Lung (tissue), 12 donors: ENCODE results near the gene HRK. TPM values are rescaled to one million over a fixed set of nuclear protein-coding genes. Genes with fewer than 3 reads are reported as not detected.

ENCODE experiments used
- ATAC-seq: fragments of 200-7000 bp; cut with Tn5 transposase; one replicate; pipeline ENCODE4 v1.9.1; 2020; ENCODE audit warnings: moderate number of reproducible peaks; ENCODE audit not compliant: insufficient read depth, low FRiP score
- DNase-seq, 3 donors: peaks; one replicate each; pipeline ENCODE4 v3.0.0-alpha.2; 2013 to 2017
- H3K27ac ChIP-seq, 2 donors: one replicate each; pipeline ENCODE4 v1.5.1; 2013; ENCODE audit warnings: mild to moderate bottlenecking in 2 of 2, moderate library complexity in 2 of 2, control low read depth in 1 of 2, inconsistent platforms in 1 of 2, low read depth in 1 of 2, low read length in 1 of 2
- H3K27me3 ChIP-seq, 3 donors: one replicate each; pipeline ENCODE4 v1.5.1; 2013; ENCODE audit warnings: low read length in 2 of 3; ENCODE audit not compliant: control insufficient read depth in 3 of 3, insufficient read depth in 3 of 3
- H3K36me3 ChIP-seq, 4 donors: one replicate each; pipeline ENCODE4 v1.5.1; 2013; ENCODE audit warnings: low read length in 4 of 4, mild to moderate bottlenecking in 1 of 4, moderate library complexity in 1 of 4; ENCODE audit not compliant: control insufficient read depth in 4 of 4, insufficient read depth in 4 of 4
- H3K4me1 ChIP-seq, 5 donors: one replicate each; pipeline ENCODE4 v1.5.1; 2013; ENCODE audit warnings: low read length in 5 of 5, mild to moderate bottlenecking in 2 of 5, moderate library complexity in 1 of 5; ENCODE audit not compliant: control insufficient read depth in 5 of 5, insufficient read depth in 5 of 5
- H3K4me3 ChIP-seq: one replicate; pipeline ENCODE4 v1.5.1; 2013; ENCODE audit warnings: mild to moderate bottlenecking, control low read depth, moderate library complexity
- H3K9ac ChIP-seq, 2 donors: one replicate each; pipeline ENCODE4 v1.5.1; 2013; ENCODE audit warnings: low read length in 2 of 2, control low read depth in 1 of 2; ENCODE audit not compliant: insufficient read depth in 1 of 2
- H3K9me3 ChIP-seq, 4 donors: one replicate each; pipeline ENCODE4 v1.5.1; 2013; ENCODE audit warnings: low read length in 3 of 4, mild to moderate bottlenecking in 1 of 4, moderate library complexity in 1 of 4; ENCODE audit not compliant: control insufficient read depth in 4 of 4, insufficient read depth in 3 of 4
- WGBS, 2 donors: extraction: QIAGEN DNeasy Blood & Tissue Kit; methylation state at CpG; one replicate each; pipeline ENCODE4 v1.1.7; 2013; 5-methylcytosine and 5-hydroxymethylcytosine counted together
- polyA plus RNA-seq, 2 donors: library from polyadenylated mRNA; stranded (reverse); fragments of 200-250 nt; gene quantifications; one replicate each; pipeline ENCODE4 v1.2.1, GENCODE V29; 2013
- total RNA-seq, 2 donors: library from RNA; depleted of rRNA in 1 of 2; stranded (reverse); fragments of >200 nt in 1 of 2; gene quantifications; one replicate each; pipeline ENCODE4 v1.2.1, GENCODE V29; 2014 to 2021
- TF ChIP-seq, protein P1 (sequence below): IDR thresholded peaks from 2 replicates; pipeline ENCODE4 v1.5.1; 2012; ENCODE audit warnings: mild to moderate bottlenecking; ENCODE audit errors: control extremely low read depth, extremely low read depth
- donor health status: control.
- donor health status: control.
- donor health status: Bipolar disorder and iron deficiency.
- donor health status: healthy.
- donor health status: DM: yes; HTN: yes; CAD: no.

The HRK gene
- total and polyA plus RNA-seq, 4 donors = 0.05 to 1.5 (median 0.23) TPM

DNA sequence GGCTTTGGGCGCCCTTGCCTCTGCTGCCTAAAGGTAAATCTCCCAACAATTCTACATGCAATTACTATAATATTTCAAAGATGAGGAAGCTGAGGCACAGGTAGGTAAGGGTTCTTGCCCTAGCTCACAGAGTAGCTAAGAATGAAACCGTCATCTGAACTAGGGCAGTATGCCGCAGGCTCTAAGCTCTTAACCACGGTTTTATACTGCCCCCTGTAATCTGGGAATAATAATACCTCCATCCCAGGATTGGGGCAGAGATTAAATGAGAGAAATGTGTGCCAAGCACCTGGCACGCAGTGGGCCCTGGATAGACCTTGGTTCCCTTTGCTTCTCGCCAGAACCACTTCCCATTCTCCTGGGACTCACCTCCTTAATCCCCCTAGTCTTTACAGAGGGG lies 1.5 kb upstream of the HRK start:
- peak in 2 of 3 donors; percentile 35 to 37 for DNase-seq
- WGBS, 2 donors = 17 to 24% methylated on average over 6 of the region's 6 CpGs
- Histone ChIP-seq H3K9me3 (peaks cover 0 to 2% (median 0%) of the 10 kb centered on the region in 4 donors), H3K9ac (no peak overlapping the region), H3K36me3 (no peaks in the 10 kb centered on the region), H3K27me3 (peaks cover 7 to 56% (median 55%) of the 10 kb centered on the region in 3 donors), H3K4me1 (peaks cover 0 to 22% (median 14%) of the 10 kb centered on the region in 5 donors), H3K27ac (no peak overlapping the region), H3K4me3 (no peak overlapping the region)
- ATAC-seq = no peak
- TF ChIP-seq, protein P1, sequence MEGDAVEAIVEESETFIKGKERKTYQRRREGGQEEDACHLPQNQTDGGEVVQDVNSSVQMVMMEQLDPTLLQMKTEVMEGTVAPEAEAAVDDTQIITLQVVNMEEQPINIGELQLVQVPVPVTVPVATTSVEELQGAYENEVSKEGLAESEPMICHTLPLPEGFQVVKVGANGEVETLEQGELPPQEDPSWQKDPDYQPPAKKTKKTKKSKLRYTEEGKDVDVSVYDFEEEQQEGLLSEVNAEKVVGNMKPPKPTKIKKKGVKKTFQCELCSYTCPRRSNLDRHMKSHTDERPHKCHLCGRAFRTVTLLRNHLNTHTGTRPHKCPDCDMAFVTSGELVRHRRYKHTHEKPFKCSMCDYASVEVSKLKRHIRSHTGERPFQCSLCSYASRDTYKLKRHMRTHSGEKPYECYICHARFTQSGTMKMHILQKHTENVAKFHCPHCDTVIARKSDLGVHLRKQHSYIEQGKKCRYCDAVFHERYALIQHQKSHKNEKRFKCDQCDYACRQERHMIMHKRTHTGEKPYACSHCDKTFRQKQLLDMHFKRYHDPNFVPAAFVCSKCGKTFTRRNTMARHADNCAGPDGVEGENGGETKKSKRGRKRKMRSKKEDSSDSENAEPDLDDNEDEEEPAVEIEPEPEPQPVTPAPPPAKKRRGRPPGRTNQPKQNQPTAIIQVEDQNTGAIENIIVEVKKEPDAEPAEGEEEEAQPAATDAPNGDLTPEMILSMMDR = no peak

DNA sequence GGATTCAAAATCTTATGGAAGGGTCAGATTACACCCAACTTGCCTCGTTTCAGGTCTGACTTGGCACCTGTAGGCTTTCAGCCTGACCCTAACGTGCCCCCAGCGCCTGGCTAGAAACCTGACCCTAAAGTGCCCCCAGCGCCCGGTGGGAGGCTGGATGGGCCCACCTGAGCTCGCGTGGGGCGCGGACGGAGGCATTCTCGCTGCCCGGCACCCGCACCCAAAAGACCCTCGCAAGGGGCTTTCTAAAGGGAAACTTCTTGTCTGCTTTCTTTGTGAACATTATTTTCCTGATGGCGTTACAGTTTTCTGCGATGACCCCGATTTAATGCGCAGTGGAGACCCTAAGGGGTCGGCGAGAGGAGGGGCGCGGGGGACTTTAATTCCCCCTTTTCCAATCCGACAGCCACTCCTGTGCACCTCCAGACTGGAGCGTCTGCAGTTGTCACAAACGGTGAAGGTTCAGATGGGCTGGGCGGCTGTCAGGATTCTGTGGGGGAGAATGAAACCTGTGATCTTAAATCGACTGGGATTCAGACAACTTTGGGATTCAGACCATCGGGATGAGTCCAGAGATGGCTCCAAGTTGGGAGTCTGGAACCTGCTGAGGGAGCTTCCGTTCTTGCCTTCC lies 751 bp upstream of the HRK start:
- peak in 1 of 3 donors; percentile 11 for DNase-seq
- peaks cover 0 to 2% (median 0%) of the 10 kb centered on the region in 4 donors for H3K9me3 ChIP-seq
- H3K9ac ChIP-seq = peak overlapping the region in 1 of 2 donors; percentile 3
- TF ChIP-seq, protein P1 = no peak
- H3K27ac ChIP-seq = no peak overlapping the region
- ATAC-seq = no peak
- no peak overlapping the region for H3K4me3 ChIP-seq
- 5 to 7% methylated on average over 29 of the region's 29 CpGs for WGBS, 2 donors
- peaks cover 0 to 22% (median 14%) of the 10 kb centered on the region in 5 donors for H3K4me1 ChIP-seq
- peaks cover 7 to 64% (median 61%) of the 10 kb centered on the region in 3 donors for H3K27me3 ChIP-seq
- H3K36me3 ChIP-seq = no peaks in the 10 kb centered on the region

DNA sequence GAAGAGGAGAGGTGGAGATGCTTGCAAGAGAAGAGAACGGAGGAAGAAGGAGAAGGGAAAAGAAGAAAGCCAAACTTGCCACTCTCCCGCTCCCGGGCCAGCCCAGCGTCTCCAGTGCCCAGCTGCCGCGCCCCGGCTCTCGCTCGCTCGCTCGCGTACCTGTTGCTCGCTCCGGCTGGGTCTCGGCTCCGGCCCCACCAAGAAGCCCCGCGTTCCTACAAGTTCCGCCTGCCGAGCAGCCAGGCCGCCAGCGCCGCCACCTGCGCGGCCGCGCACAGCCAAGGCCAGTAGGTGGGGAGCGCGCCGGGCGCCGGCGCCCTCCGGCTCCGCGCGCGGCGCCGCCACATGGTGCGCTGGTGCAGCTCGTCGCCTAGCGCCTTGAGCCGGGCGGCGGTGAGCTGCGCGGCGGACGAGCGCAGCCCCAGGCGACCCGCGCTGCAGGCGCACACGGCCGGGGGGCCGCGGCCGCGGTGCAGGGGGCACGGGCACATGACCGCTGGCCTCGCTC lies 370 bp downstream of the HRK start:
- H3K27ac ChIP-seq = no peak overlapping the region
- WGBS, 2 donors = 0 to 1% methylated on average over 41 to 65 of the region's 65 CpGs

More for the DNA sequence above, 370 bp downstream of the HRK start:
- peak; percentile 29 to 63 (median 40) for DNase-seq
- no peak overlapping the region for H3K9ac ChIP-seq
- peaks cover 0 to 5% (median 0%) of the 10 kb centered on the region in 4 donors for H3K9me3 ChIP-seq
- no peak overlapping the region for H3K4me3 ChIP-seq
- ATAC-seq = peak; percentile 45
- no peaks in the 10 kb centered on the region for H3K36me3 ChIP-seq
- peaks cover 7 to 74% (median 70%) of the 10 kb centered on the region in 3 donors for H3K27me3 ChIP-seq
- H3K4me1 ChIP-seq = peaks cover 0 to 22% (median 17%) of the 10 kb centered on the region in 5 donors
- TF ChIP-seq, protein P1 = no peak
